Fibroblast of lung (primary cell): ENCODE data around the gene PLOD2. TPM values are rescaled to one million over a fixed set of nuclear protein-coding genes. Genes with fewer than 3 reads are reported as not detected.

Experiments used
- DNase-seq, 2 donors: peaks; one replicate each; pipeline versions ENCODE4 v3.0.0 to v3.0.0-alpha.2; 2010; ENCODE audit warnings: low read depth in 2 of 2
- H2AFZ ChIP-seq: 2 replicates; pipeline ENCODE4 v1.5.1; 2012; ENCODE audit warnings: low read length, control low read depth, inconsistent platforms
- H3K27ac ChIP-seq: 2 replicates; pipeline ENCODE4 v1.5.1; 2011; ENCODE audit warnings: low read length, control low read depth; ENCODE audit not compliant: insufficient read depth
- H3K27me3 ChIP-seq: 2 replicates; pipeline ENCODE4 v1.5.1; 2011; ENCODE audit warnings: mild to moderate bottlenecking, low read length; ENCODE audit not compliant: control insufficient read depth, insufficient read depth
- H3K36me3 ChIP-seq: 2 replicates; pipeline ENCODE4 v1.5.1; 2011; ENCODE audit warnings: low read length; ENCODE audit not compliant: control insufficient read depth, insufficient read depth
- H3K4me1 ChIP-seq: 2 replicates; pipeline ENCODE4 v1.5.1; 2011; ENCODE audit warnings: low read length; ENCODE audit not compliant: control insufficient read depth, insufficient read depth; ENCODE audit errors: extremely low read depth
- H3K4me2 ChIP-seq: 2 replicates; pipeline ENCODE4 v1.5.1; 2011; ENCODE audit warnings: low read length, control low read depth; ENCODE audit not compliant: insufficient read depth; ENCODE audit errors: extremely low read depth
- H3K4me3 ChIP-seq, 4 experiments: fragments of 200-600 bp in 1 of 4; sonication (generic) in 1 of 4; replicated peaks in 1 of 4; 2 replicates each; pipeline ENCODE4 v1.5.1; 2011 to 2016; ENCODE audit warnings: low read length in 4 of 4, low read depth in 3 of 4, mild to moderate bottlenecking in 3 of 4, control low read depth in 2 of 4, inconsistent platforms in 1 of 4, mixed read lengths in 1 of 4; ENCODE audit not compliant: insufficient read depth in 1 of 4; ENCODE audit errors: control extremely low read depth in 1 of 4
- H3K79me2 ChIP-seq: 2 replicates; pipeline ENCODE4 v1.5.1; 2012; ENCODE audit warnings: mild to moderate bottlenecking, low read length, inconsistent platforms; ENCODE audit not compliant: control insufficient read depth, insufficient read depth
- H3K9ac ChIP-seq: 2 replicates; pipeline ENCODE4 v1.5.1; 2011; ENCODE audit warnings: mild to moderate bottlenecking, low read length, control low read depth; ENCODE audit not compliant: insufficient read depth
- H3K9me3 ChIP-seq: 2 replicates; pipeline ENCODE4 v1.5.1; 2012; ENCODE audit warnings: low read depth, low read length; ENCODE audit not compliant: control insufficient read depth, insufficient read depth
- H4K20me1 ChIP-seq: 2 replicates; pipeline ENCODE4 v1.5.1; 2011; ENCODE audit warnings: low read length; ENCODE audit not compliant: control insufficient read depth, insufficient read depth; ENCODE audit errors: extremely low read depth
- CTCF ChIP-seq, 2 donors: IDR thresholded peaks in 1 of 2; conservative IDR thresholded peaks in 1 of 2; 1 replicate in 1 of 2; 2 replicates in 1 of 2; pipeline ENCODE4 v1.5.1; 2011 to 2012; ENCODE audit warnings: low read length in 2 of 2, control low read depth in 1 of 2, inconsistent platforms in 1 of 2, low read depth in 1 of 2, mild to moderate bottlenecking in 1 of 2
- EZH2 ChIP-seq: IDR thresholded peaks from 2 replicates; pipeline ENCODE4 v1.5.1; 2012; ENCODE audit warnings: low read length, control low read depth, mild to moderate bottlenecking; ENCODE audit errors: missing control alignments
- polyA plus RNA-seq, 2 donors: library from polyadenylated mRNA; depleted of rRNA in 1 of 2; stranded (reverse) in 1 of 2; unstranded in 1 of 2; fragments of >200 nt; gene quantifications; 2 replicates each; pipeline ENCODE4 v1.2.1, GENCODE V29; 2011 to 2012; ENCODE audit warnings: missing spikeins in 1 of 2
- total RNA-seq: library from RNA; depleted of rRNA; stranded (reverse); fragments of >200 nt; gene quantifications from 2 replicates; pipeline ENCODE4 v1.2.1, GENCODE V29; 2014

The PLOD2 gene
- total and polyA plus RNA-seq, 2 donors (not counting 1 experiment from before 2014, with no cell fraction given) = 91.8 to 114 TPM

DNA sequence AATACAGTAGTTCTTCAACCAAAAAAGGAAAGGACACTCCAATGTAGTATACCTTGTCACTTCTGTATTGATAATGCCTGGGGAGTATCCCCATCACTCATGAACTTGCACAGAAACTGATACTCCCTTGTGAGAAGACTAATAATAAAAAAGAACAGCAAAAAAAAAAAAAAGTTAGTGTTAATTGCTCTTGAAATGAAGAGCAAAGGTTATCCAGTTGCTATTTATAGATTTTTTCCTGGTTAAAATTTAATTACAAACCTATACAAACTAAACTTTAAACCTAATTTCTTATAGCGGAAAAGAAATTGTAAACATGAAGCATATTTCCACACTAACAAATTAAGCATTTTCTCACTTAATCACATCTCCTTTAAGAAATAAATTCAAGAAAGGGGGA lies 6.7 kb downstream of the PLOD2 start:
- Histone ChIP-seq H3K36me3 (no peaks in the 10 kb centered on the region), H3K79me2 (peaks cover 45% of the 10 kb centered on the region), H3K4me1 (peaks cover 6% of the 10 kb centered on the region), H3K9me3 (no peaks in the 10 kb centered on the region), H3K27me3 (no peaks in the 10 kb centered on the region), H4K20me1 (no peaks in the 10 kb centered on the region), H2AFZ (no peak overlapping the region), H3K4me2 (no peak overlapping the region), H3K27ac (no peak overlapping the region), H3K9ac (no peak overlapping the region), H3K4me3 (no peak overlapping the region)
- DNase-seq = no peak
- TF ChIP-seq CTCF (conservative IDR thresholded peaks at IDR 0.05 in 1 of 2, IDR thresholded peaks at IDR 0.05 in 1 of 2; ENCODE audit: low read depth in 1 of 2, low read length in 2 of 2) (no peak), EZH2 (no peak)

GRCh38 chr3:146153429-146153828 lies 7.6 kb downstream of the PLOD2 start:
- no peak for DNase-seq
- H3K4me3 ChIP-seq = no peak overlapping the region
- H3K36me3 ChIP-seq = no peaks in the 10 kb centered on the region
- no peaks in the 10 kb centered on the region for H3K27me3 ChIP-seq
- H3K4me1 ChIP-seq = peaks cover 6% of the 10 kb centered on the region
- no peaks in the 10 kb centered on the region for H4K20me1 ChIP-seq
- H3K4me2 ChIP-seq = no peak overlapping the region
- H3K9me3 ChIP-seq = no peaks in the 10 kb centered on the region
- no peak for TF ChIP-seq CTCF (conservative IDR thresholded peaks at IDR 0.05 in 1 of 2, IDR thresholded peaks at IDR 0.05 in 1 of 2; ENCODE audit: low read depth in 1 of 2, low read length in 2 of 2)
- TF ChIP-seq EZH2 = no peak
- H3K79me2 ChIP-seq = peaks cover 39% of the 10 kb centered on the region
- H3K9ac ChIP-seq = no peak overlapping the region
- no peak overlapping the region for H3K27ac ChIP-seq
- H2AFZ ChIP-seq = no peak overlapping the region

- Histone ChIP-seq H3K27me3 (no peaks in the 10 kb centered on the region), H2AFZ (no peak overlapping the region), H3K36me3 (no peaks in the 10 kb centered on the region), H3K4me1 (peaks cover 4% of the 10 kb centered on the region), H3K27ac (no peak overlapping the region), H3K4me2 (no peak overlapping the region), H4K20me1 (no peaks in the 10 kb centered on the region), H3K79me2 (peaks cover 34% of the 10 kb centered on the region), H3K9ac (no peak overlapping the region), H3K4me3 (no peak overlapping the region), H3K9me3 (no peaks in the 10 kb centered on the region)
- no peak for TF ChIP-seq CTCF (conservative IDR thresholded peaks at IDR 0.05 in 1 of 2, IDR thresholded peaks at IDR 0.05 in 1 of 2; ENCODE audit: low read depth in 1 of 2, low read length in 2 of 2)
- no peak for TF ChIP-seq EZH2
- no peak for DNase-seq
Observed at GRCh38 chr3:146152834-146153233, 8.2 kb downstream of the PLOD2 start.
